ENCODE results near the gene MCL1.
A peak's percentile ranks its signal among the peaks of the same experiment; 100 is the strongest.

Gene MCL1

DNA sequence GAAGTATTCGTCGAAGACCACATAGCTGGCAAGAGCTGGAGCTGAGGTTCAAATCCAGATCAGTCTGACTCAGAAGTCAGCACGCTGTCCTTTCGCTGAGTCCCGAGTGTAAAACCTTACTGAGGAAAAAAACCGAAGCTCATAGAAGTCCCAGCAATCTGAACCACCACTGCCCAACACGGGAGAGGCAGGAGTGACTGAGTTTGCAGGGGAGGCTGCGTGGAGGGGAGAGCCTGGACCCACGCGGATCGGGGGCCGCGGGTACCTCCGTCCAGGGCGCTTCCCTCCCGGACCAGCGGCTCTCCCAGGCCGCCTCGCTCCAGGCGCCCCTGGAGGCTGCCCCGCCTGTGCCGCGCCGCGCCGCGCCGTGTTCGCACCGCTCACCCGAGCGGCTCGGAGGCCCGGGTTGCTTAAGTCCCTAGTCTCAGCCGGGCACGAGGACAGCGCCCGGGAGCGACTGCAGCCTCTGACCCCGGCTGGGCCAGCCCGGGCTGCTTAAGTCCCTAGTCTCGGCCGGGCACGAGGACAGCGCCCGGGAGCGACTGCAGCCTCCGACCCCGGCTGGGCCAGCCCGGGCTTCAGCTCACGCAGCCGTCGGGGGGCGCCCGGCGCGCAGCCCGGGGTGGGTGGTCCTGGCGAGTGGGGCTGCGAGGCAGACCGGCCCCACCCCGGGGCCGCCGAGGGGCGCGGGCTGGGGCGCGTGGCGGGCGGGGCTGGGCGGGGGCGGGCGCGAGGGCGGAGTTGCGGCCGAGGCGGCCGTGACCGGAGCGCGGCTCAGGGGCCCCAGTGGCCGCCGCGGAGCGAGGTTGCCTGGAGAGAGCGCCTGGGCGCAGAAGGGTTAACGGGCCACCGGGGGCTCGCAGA, 30.5 kb downstream of the MCL1 start, which contains the start of gene ADAMTSL4:
Gene ADAMTSL4 (plus strand): TSS at position 777 of the 864 bp plus-strand sequence. CDS start 2,881 bp downstream, outside the sequence.
- peak; percentile 79 for ATAC-seq
- Mint-ChIP-seq H3K9me3 (no peaks in the 10 kb centered on the region), H3K4me3 (peak within 1 kb of the TSS; percentile 71), H3K4me1 (peaks cover 39% of the 10 kb centered on the region), H3K36me3 (peaks cover 5% of the 10 kb centered on the region), H3K27ac (peak within 1 kb of the TSS; percentile 67)
- no peak for DNase-seq (ENCODE audit: low spot score in 2 of 2)

- no peak for ATAC-seq
- H3K4me1 Mint-ChIP-seq: peaks cover 36% of the 10 kb centered on the region
- H3K4me3 Mint-ChIP-seq: peak overlapping the region; percentile 71
- peaks cover 5% of the 10 kb centered on the region for H3K36me3 Mint-ChIP-seq
- DNase-seq (ENCODE audit: low spot score in 2 of 2): no peak
- no peaks in the 10 kb centered on the region for H3K9me3 Mint-ChIP-seq
- no peak overlapping the region for H3K27ac Mint-ChIP-seq
Measured at GRCh38 chr1:150548324-150548631, 31.1 kb downstream of the MCL1 start.

- Mint-ChIP-seq H3K4me1 (peaks cover 17% of the 10 kb centered on the region), H3K36me3 (peaks cover 5% of the 10 kb centered on the region), H3K27ac (no peak overlapping the region), H3K9me3 (no peaks in the 10 kb centered on the region), H3K4me3 (no peak overlapping the region)
- ATAC-seq: no peak
- no peak for DNase-seq (ENCODE audit: low spot score in 2 of 2)
Measured at GRCh38 chr1:150546294-150546937, 33.0 kb downstream of the MCL1 start.

DNA sequence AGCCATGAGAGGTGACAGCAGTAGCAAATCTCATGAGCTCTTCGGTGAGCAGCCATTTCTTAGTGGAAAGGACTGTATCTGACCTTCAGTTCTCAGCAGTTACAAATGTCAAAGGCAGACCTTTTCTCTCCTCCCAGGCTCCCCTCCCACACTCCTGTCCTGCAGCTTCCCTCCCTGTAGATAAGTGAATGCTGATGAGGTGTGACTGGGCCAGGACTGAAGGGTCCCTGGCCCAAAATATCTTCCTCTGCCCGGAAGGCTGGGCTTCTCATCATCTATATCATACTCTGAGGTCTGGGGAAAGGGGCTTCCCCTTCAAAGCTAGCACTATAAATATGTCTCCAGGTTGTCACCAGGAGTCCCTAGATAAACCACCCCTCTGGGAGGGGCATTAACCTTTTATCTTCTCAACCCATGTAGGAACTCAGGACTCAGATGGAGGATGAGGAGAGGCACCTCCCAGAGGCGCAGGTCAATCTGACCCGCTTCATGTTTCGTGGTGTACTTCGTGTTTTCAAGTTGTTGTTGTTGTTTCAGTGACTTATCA, 33.9 kb downstream of the MCL1 start:
- Mint-ChIP-seq H3K4me3 (no peak overlapping the region), H3K36me3 (peaks cover 5% of the 10 kb centered on the region), H3K4me1 (peaks cover 9% of the 10 kb centered on the region), H3K27ac (no peak overlapping the region), H3K9me3 (no peaks in the 10 kb centered on the region)
- ATAC-seq (no peak), DNase-seq (ENCODE audit: low spot score in 2 of 2) (no peak)

DNA sequence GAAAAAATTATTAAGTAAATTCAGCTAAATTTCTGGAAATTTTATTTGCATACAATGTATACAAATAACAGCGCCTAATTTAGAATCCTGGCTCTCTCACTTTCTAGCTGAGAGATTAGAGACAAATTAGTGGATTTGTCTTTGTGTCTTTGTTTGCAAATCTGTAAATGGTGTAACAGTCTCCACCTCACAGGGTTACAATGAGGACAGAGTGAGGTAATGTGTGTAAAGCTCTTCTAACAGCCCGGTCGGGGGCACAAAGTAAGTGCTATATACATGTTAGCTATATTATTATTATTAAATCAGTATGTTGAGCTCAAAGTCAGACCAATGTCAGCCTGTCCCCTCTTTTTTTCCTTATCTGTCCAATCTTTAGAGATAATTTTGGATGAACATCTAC, 35.2 kb downstream of the MCL1 start:
- no peak for ATAC-seq
- no peak for DNase-seq (ENCODE audit: low spot score in 2 of 2)
- Mint-ChIP-seq H3K9me3 (no peaks in the 10 kb centered on the region), H3K27ac (no peak overlapping the region), H3K4me1 (no peaks in the 10 kb centered on the region), H3K36me3 (no peaks in the 10 kb centered on the region), H3K4me3 (no peak overlapping the region)

DNA sequence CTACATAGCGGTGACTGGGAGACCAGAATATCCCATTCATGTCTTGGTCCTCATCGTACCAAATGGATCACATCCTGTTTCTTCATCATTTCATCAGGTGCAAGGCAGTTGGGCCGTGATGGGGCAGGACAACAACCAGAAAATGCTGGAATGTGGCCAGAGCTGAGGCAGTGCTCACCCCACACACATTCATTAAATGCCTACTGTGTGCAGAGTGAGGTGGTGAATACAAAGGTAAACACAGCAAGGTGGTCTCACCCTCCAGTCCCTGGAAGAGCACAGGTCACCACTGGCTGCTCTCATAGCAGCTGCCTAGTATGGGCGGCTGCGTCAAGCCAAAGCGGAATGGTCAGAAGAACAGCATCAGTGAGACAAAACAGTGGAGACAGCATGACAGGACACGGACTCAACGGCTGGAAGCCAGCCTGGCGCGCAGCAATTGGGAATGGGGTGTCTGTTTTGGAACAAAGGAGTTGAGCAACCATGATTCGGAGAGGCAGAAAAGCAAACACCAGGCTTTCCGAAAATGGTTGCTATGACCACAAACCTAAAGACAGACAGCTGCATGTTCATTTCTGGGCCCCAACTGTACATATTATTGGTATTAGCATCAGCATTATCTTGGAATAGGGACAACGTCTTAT, 35.8 kb downstream of the MCL1 start:
- Mint-ChIP-seq H3K9me3 (no peaks in the 10 kb centered on the region), H3K27ac (no peak overlapping the region)

DNA sequence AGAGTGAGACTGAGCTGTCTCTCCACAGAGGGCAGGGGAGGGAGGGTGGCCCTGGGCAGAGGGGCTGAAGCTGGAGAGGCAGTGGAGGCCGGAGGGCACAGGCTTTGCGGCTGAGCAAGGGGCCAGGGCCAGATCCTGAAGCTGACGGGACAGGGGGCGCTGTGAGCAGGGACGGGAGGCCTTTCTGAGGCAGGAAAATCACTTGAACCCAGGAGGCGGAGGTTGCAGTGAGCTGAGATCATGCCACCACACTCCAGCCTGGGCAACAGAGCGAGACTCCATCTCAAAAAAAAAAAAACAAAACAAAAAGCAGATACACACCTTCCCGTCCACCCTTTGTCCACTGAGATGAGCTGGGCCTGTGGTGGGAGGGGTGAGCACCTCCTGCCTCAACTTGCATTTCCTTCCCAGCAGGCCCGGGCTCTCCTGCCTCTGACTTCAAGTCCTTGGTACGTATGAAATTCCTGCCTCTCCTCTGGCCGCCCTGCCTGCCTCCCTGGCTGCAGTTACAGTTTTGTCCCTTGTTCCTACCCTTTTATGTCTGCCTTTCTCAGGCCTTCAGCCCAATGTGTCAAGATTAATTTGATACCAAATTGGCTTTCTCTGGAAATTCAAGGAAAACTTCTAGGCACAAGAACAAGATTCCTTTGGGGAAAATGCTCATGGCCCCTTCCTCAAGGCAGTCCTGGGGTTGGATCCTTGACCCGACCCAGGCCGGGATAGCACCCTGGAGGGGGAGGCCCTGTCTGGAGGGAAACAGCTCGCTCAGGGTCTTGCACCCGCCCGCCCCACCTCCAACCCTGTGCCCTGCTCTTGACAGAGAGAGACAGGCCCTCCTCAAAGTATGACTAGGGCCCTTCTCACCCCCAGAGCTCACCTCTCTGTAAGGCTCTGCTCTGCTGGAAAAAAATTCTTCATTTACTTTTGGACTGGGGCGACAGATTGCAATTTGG, 41.4 kb downstream of the MCL1 start:
- no peak for ATAC-seq
- no peak for DNase-seq (ENCODE audit: low spot score in 2 of 2)
- Mint-ChIP-seq H3K27ac (peak overlapping the region; percentile 23), H3K9me3 (no peaks in the 10 kb centered on the region), H3K4me3 (no peak overlapping the region), H3K36me3 (no peaks in the 10 kb centered on the region), H3K4me1 (no peaks in the 10 kb centered on the region)

More for the DNA sequence above, 35.8 kb downstream of the MCL1 start:
- Mint-ChIP-seq H3K4me3 (no peak overlapping the region), H3K36me3 (no peaks in the 10 kb centered on the region), H3K4me1 (no peaks in the 10 kb centered on the region)
- DNase-seq (ENCODE audit: low spot score in 2 of 2): no peak
- ATAC-seq: no peak

GRCh38 chr1:150536836-150537731, 42.3 kb downstream of the MCL1 start:
- ATAC-seq: no peak

GRCh38 chr1:150535511-150536287, 43.7 kb downstream of the MCL1 start:
- no peak overlapping the region for H3K27ac Mint-ChIP-seq

More at GRCh38 chr1:150536836-150537731, 42.3 kb downstream of the MCL1 start:
- H3K36me3 Mint-ChIP-seq: no peaks in the 10 kb centered on the region
- DNase-seq (ENCODE audit: low spot score in 2 of 2): no peak
- H3K4me3 Mint-ChIP-seq: no peak overlapping the region
- H3K9me3 Mint-ChIP-seq: no peaks in the 10 kb centered on the region
- H3K27ac Mint-ChIP-seq: no peak overlapping the region
- peaks cover 7% of the 10 kb centered on the region for H3K4me1 Mint-ChIP-seq

GRCh38 chr1:150534002-150534401, 45.4 kb downstream of the MCL1 start:
- no peak for DNase-seq (ENCODE audit: low spot score in 2 of 2)

More at GRCh38 chr1:150535511-150536287, 43.7 kb downstream of the MCL1 start:
- no peaks in the 10 kb centered on the region for H3K9me3 Mint-ChIP-seq
- no peaks in the 10 kb centered on the region for H3K36me3 Mint-ChIP-seq
- peaks cover 7% of the 10 kb centered on the region for H3K4me1 Mint-ChIP-seq
- H3K4me3 Mint-ChIP-seq: no peak overlapping the region
- DNase-seq (ENCODE audit: low spot score in 2 of 2) (no peak), ATAC-seq (no peak)

GRCh38 chr1:150532860-150533259, 46.5 kb downstream of the MCL1 start:
- no peaks in the 10 kb centered on the region for H3K36me3 Mint-ChIP-seq
- peaks cover 7% of the 10 kb centered on the region for H3K4me1 Mint-ChIP-seq
- ATAC-seq (no peak), DNase-seq (ENCODE audit: low spot score in 2 of 2) (no peak)
- H3K27ac Mint-ChIP-seq: no peak overlapping the region
- no peak overlapping the region for H3K4me3 Mint-ChIP-seq
- H3K9me3 Mint-ChIP-seq: no peaks in the 10 kb centered on the region

More at GRCh38 chr1:150534002-150534401, 45.4 kb downstream of the MCL1 start:
- no peak overlapping the region for H3K4me3 Mint-ChIP-seq
- no peaks in the 10 kb centered on the region for H3K9me3 Mint-ChIP-seq
- peaks cover 7% of the 10 kb centered on the region for H3K4me1 Mint-ChIP-seq
- no peaks in the 10 kb centered on the region for H3K36me3 Mint-ChIP-seq
- no peak overlapping the region for H3K27ac Mint-ChIP-seq
- ATAC-seq: no peak

DNA sequence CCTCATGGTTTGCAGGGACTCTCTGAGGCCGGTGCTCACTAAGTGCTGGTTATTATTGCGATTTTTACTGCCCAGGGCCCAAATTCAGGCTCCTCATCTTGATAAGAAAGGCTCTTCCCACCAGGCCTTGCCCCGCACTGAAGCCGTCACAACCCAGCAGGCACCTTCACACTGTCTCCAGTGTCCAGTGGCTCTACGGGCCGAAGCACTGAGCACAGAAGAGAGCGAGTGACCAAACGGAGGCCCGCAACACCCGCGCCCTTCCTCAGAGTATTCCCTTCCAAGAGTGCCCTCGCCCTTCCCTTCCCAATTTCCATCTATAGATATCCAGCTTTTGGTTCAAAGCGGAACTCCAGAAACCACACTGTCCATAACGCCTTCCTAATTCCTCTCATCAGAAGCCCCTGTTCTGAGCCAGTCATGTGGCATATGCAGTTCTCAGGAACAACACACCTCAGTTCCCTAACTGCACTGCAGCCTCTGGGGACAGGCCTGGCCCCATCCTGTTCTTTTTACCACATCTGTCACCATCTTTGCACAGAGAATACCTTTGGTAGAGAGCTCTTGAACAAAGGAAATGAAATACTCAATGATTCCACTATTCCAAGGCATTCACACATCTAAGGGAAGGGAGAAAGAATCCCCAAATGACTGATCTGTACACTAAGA, 48.8 kb downstream of the MCL1 start:
- DNase-seq (ENCODE audit: low spot score in 2 of 2) (no peak), ATAC-seq (no peak)
- H3K36me3 Mint-ChIP-seq: no peaks in the 10 kb centered on the region
- H3K4me3 Mint-ChIP-seq: no peak overlapping the region
- H3K4me1 Mint-ChIP-seq: peaks cover 7% of the 10 kb centered on the region
- H3K27ac Mint-ChIP-seq: no peak overlapping the region
- H3K9me3 Mint-ChIP-seq: no peaks in the 10 kb centered on the region

- H3K36me3 Mint-ChIP-seq: no peaks in the 10 kb centered on the region
- no peak overlapping the region for H3K27ac Mint-ChIP-seq
- peaks cover 7% of the 10 kb centered on the region for H3K4me1 Mint-ChIP-seq
- H3K9me3 Mint-ChIP-seq: no peaks in the 10 kb centered on the region
- no peak overlapping the region for H3K4me3 Mint-ChIP-seq
- DNase-seq (ENCODE audit: low spot score in 2 of 2): no peak
- ATAC-seq: no peak
Measured at GRCh38 chr1:150529017-150529416, 50.4 kb downstream of the MCL1 start.
